NCI-H526 (cell line): ENCODE results near the gene NFKBIE.

Experiments
- DNase-seq, 2 experiments: peaks; one replicate each; lab custom pipeline; 2025; lab: John Stamatoyannopoulos, UW

NFKBIE gene

GRCh38 chr6:44297063-44298038 lies 32.0 kb upstream of the NFKBIE start:
- peak in 1 of 2 experiments; percentile 77 for DNase-seq

GRCh38 chr6:44294832-44295791 lies 29.8 kb upstream of the NFKBIE start:
- DNase-seq = no peak

GRCh38 chr6:44292661-44293365 lies 27.5 kb upstream of the NFKBIE start:
- DNase-seq = no peak

GRCh38 chr6:44291841-44292240 lies 26.5 kb upstream of the NFKBIE start:
- no peak for DNase-seq

- peak in 1 of 2 experiments; percentile 49 for DNase-seq
Observed at GRCh38 chr6:44289726-44290260, 24.4 kb upstream of the NFKBIE start.

GRCh38 chr6:44286747-44287146 lies 21.4 kb upstream of the NFKBIE start:
- DNase-seq = no peak

DNA sequence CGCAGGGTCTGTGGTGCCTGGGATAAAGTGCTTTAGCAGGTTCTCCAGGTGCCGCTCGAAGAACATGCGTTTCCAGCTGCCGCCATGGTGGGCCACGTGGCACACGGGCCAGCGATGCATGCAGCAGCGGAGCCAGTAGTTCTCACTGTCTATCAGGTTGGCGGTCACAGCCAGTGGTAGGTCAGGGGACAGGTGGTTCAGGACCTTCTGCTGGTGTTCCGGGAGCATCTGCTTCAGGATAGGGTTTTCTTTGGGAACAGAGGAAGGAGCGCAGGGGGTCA lies 20.9 kb upstream of the NFKBIE start:
- no peak for DNase-seq

DNA sequence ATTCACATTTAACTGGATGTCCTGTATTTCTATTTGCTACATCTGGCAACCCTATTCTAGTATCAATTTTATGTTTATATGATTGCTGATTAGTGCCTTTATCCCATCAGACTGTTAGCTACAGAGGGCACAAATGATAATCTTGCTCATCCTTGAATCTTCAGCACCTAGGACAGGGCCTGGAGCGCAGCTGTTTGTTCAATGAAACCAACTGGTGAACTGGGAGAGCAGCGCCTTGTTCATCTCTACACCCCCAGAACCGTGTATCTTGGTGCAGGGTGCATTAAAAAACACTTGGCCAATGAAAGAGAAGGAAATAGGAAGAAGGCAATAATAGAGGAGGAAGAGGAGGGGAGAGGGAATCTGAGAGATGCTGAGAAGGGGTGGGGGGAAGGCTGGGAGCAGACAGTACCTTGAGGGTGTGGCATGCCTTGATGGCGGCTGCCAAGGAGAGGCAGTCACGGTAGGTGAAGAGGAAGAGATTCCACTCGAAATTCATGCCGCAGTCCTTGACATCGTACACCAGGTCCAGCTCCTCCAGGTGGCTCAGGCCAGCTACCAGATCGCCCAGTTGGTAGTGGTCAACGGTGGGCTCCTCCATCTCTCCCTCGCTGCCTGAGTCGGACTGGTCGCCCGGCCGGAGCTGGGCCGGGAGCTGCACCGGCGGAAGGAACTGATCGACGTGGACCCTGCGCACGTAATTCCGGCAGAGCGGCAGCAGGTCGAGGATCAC lies 20.4 kb upstream of the NFKBIE start:
- DNase-seq = no peak

DNA sequence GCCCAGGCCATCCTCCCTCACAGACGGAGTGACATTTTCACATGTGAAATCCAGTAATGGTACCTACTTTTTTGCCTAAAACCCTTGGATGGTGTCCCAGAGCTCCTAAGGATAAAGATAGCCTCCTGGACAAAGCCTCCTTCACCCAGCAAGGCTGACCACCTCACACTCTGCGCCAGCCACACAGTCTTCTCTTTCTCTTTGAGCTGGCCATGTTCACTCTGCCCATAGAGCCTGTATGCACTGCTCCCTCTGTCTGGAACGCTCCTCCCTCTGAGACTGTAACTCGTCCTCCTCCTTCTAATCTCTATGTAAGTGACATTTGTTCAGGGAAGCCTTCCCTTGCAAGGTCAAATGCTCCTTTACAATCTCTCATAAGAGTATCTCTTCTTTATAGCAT lies 19.5 kb upstream of the NFKBIE start:
- no peak for DNase-seq

DNA sequence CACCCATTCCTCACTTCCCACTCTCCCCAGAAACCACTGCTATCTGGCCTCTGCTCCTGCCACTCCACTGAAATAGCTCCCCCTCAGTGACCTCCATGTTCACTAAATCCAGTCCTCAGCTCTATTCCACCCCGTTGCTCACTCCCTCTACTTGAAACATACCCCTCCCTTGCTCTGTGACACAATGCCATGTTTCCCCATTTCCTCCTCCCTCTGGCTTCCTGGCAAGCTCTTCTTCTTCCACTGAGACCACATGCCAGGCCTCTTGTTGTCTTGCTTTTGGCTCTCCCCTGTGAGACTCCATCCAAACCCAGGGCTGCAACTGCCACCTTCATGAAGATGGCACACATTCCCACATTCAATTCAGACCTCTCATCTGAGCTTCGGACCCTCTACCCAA lies 18.8 kb upstream of the NFKBIE start:
- DNase-seq = no peak

- no peak for DNase-seq
Observed at GRCh38 chr6:44278774-44279697, 13.7 kb upstream of the NFKBIE start.

- DNase-seq = no peak
Observed at GRCh38 chr6:44278315-44278714, 13.0 kb upstream of the NFKBIE start.

- DNase-seq = no peak
Observed at GRCh38 chr6:44277763-44278162, 12.4 kb upstream of the NFKBIE start.

- DNase-seq = no peak
Observed at GRCh38 chr6:44276667-44277640, 11.6 kb upstream of the NFKBIE start.

- DNase-seq = peak in 1 of 2 experiments; percentile 79
Observed at GRCh38 chr6:44275749-44276648, 10.6 kb upstream of the NFKBIE start.

DNA sequence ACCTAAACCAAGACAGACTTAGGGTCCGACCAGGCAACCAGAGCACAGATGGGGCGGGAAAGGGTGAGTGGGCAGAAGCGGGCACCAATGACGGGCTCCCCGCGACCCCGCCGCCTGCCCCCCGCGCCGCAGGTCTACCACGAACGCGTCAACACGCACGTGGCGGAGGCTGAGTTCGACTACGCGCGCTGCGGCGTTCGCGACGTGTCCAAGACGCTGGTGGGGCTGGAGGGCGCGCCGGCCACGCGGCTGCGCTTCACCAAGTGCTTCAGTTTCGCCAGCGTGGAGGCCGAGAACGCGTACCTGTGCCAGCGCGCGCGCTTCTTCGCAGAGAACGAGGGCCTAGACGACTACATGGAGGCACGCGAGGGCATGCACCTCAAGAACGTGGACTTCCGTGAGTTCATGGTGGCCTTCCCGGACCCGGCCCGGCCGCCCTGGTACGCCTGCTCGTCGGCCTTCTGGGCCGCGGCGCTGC lies 10.0 kb upstream of the NFKBIE start:
- no peak for DNase-seq

DNA sequence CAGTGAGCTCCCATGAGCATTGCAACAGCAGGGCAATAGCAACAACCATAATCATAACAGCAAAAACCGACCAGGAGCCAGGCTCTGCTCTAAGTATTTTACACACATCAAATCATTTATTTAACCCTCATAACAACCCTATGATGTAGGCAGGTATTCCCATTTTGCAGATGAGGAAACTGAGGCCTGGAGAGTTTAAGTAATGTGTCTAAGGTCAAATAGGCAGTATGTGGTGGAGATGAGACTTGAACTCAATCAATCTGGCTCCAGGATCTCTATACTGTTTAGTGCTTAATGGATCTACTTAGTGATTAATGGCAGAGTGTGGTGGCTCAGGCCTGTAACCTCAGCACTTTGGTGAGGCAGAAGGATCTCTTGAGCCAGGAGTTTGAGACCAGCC lies 8.3 kb upstream of the NFKBIE start:
- no peak for DNase-seq
